ENCODE measurements around the gene CCDC69. TPM values are rescaled to one million over a fixed set of nuclear protein-coding genes. Genes with fewer than 3 reads are reported as not detected.

The CCDC69 gene, protein sequence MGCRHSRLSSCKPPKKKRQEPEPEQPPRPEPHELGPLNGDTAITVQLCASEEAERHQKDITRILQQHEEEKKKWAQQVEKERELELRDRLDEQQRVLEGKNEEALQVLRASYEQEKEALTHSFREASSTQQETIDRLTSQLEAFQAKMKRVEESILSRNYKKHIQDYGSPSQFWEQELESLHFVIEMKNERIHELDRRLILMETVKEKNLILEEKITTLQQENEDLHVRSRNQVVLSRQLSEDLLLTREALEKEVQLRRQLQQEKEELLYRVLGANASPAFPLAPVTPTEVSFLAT
- total RNA-seq (2012; rRNA removed): 1.3 and 1.5 TPM in 2 replicates

DNA sequence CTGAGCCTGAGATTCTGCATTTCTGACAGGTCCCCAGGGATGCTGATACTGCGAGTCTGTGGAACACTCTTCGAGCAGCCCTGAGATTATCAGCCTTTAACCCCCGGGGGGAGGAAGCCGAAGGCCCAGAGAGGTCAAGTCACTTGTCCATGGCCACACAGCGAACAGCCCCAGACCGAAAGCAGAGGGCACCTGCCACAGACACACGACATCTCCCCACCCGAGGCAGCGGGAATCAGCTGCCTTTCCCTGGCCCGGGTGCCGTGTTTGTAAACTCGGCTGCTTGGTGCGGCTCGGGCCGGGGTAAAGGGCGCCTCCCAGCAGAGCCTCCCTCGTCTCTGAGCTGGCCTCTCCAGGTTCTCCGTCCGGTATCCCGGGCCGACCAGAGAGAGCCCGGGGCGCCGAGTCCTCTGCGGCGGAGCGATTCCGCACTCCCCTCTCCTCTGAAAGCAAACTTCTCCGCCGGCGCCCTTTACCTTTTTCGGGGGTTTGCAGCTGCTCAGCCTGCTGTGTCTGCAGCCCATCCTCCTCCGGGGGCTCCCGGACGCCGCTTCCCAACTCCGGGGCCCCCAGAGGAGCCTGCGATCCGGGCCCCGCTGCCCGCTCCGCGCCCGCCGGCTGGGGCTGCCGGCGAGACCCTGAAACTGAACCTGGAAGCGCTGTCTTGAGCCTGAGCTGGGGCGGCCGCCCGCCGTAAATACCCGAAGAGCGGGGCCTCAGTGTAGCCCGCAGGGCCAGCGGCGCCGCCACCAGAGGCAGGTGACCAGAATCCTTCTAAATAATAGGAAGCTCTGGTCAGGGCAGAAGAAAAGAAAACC, at the start of gene CCDC69:
Gene CCDC69, minus strand, starts transcription at position 646 of the 818 bp plus-strand sequence. Its CDS starts 122 bp downstream, at position 524.
- Histone ChIP-seq H3K4me1 (ENCODE audit: control insufficient read depth, insufficient read depth, low read length) (peaks cover 3% of the 10 kb centered on the region), H3K9ac (ENCODE audit: low read depth, low read length) (peak within 1 kb of the TSS; percentile 58), H3K36me3 (ENCODE audit: insufficient read depth, low read length) (no peaks in the 10 kb centered on the region), H3K4me2 (ENCODE audit: low read length) (peak within 1 kb of the TSS; percentile 92), H3K27me3 (ENCODE audit: control insufficient read depth, insufficient read depth, low read length) (peaks cover 6% of the 10 kb centered on the region), H3K4me3 (ENCODE audit: low read length) (peak within 1 kb of the TSS; percentile 78), H3K9me3 (replicated peaks; ENCODE audit: low read length) (no peaks in the 10 kb centered on the region)

DNA sequence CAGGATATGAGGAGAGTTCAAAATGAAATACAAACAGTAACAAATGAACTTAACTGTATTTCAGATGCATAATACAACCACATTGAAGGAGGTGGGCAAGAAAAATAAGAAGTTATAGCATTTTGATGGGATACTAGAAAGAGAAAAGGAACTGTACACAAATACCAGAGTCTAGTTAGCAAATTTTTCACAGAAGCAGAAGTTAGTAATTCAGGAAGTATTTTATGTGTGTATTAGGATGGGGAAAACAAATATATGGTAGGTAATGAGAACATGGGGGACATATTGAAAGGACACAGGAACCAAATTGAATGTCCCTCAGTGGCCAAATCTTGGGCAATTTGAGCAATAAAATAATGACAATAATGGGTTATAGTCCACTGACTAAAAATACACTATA, 47.4 kb upstream of the CCDC69 start:
- Histone ChIP-seq H3K4me2 (ENCODE audit: low read length) (no peak overlapping the region), H3K36me3 (ENCODE audit: insufficient read depth, low read length) (peaks cover 13% of the 10 kb centered on the region), H3K4me3 (ENCODE audit: low read length) (no peak overlapping the region), H3K4me1 (ENCODE audit: control insufficient read depth, insufficient read depth, low read length) (no peaks in the 10 kb centered on the region), H3K27me3 (ENCODE audit: control insufficient read depth, insufficient read depth, low read length) (peaks cover 6% of the 10 kb centered on the region), H3K9me3 (replicated peaks; ENCODE audit: low read length) (no peaks in the 10 kb centered on the region), H3K9ac (ENCODE audit: low read depth, low read length) (no peak overlapping the region)

DNA sequence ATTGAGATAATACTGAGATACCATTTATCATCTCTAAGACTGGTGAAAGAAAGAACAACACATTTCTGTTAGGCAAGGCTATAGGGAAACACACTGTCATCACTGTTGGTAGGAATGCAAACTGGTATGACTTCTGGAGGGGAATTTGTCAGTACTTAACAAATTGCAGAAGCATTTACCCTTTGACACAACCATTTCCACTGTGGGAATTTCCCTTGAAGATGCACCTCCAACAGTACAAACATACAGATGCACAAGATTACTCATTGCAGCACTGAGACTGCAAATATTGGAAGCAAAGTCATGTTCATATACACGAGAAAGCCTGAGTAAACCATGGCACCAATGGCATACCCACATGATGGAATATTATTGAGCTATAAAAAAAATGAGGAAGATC, 46.7 kb upstream of the CCDC69 start:
- H3K4me2 ChIP-seq (ENCODE audit: low read length): no peak overlapping the region
- no peaks in the 10 kb centered on the region for H3K9me3 ChIP-seq (replicated peaks; ENCODE audit: low read length)
- no peaks in the 10 kb centered on the region for H3K4me1 ChIP-seq (ENCODE audit: control insufficient read depth, insufficient read depth, low read length)
- H3K9ac ChIP-seq (ENCODE audit: low read depth, low read length): no peak overlapping the region
- peaks cover 13% of the 10 kb centered on the region for H3K36me3 ChIP-seq (ENCODE audit: insufficient read depth, low read length)
- peaks cover 6% of the 10 kb centered on the region for H3K27me3 ChIP-seq (ENCODE audit: control insufficient read depth, insufficient read depth, low read length)
- no peak overlapping the region for H3K4me3 ChIP-seq (ENCODE audit: low read length)

DNA sequence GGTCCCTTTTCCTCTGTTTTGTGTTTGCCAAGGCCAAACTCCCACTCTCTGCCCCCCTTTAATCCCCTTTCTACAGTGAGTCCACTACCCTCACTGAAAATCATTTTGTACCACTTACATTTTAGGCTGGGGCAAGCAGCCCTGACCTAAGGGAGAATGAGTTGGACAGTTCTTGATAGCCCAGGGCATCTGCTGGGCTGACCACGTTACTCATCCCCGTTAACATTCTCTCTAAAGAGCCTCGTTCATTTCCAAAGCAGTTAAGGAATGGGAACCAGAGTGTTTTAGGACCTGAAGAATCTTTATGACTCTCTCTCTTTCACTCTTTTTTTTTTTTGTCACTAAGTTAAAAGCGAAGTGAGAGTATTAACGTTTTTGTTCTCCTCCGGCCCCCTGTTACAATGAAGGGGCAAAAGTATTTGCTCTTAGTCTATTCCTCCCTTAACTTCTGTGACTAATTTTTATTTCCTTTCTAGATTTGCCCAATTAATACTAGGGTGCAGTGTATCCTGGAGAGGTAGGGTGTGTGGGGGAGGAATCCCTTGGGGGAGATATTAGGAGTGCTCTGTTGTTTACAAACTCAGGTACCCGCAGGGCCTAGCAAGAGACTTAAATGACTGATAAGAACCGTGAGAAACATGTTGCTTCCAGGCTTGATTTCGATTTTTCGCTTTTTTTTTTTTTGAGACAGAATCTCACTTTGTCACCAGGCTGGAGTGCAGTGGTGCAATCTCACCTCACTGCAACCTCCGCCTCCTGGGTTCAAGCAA, 43.8 kb upstream of the CCDC69 start:
- Histone ChIP-seq H3K36me3 (ENCODE audit: insufficient read depth, low read length) (peaks cover 13% of the 10 kb centered on the region), H3K4me1 (ENCODE audit: control insufficient read depth, insufficient read depth, low read length) (peaks cover 13% of the 10 kb centered on the region), H3K9me3 (replicated peaks; ENCODE audit: low read length) (no peaks in the 10 kb centered on the region), H3K9ac (ENCODE audit: low read depth, low read length) (no peak overlapping the region), H3K4me2 (ENCODE audit: low read length) (no peak overlapping the region), H3K4me3 (ENCODE audit: low read length) (no peak overlapping the region), H3K27me3 (ENCODE audit: control insufficient read depth, insufficient read depth, low read length) (no peaks in the 10 kb centered on the region)

DNA sequence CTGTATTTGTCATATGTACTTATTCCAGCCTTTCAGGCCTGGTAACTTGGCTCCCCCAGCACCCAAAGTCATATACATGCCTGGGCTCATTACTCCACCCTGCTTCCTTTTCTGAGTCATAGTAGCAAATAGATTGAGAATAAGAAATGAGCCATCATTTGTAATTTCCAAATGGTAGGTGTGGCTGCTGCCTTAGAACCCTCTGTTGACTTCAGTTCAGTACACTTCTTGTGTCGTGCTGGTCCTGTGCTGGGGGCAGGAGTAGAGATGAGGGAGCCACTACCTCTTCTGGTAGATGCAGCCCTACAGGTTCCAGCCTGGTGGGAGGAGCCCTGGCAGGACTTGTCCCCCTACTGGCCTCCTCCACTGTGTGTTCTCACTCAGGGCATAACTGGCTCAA, 40.2 kb upstream of the CCDC69 start:
- H3K27me3 ChIP-seq (ENCODE audit: control insufficient read depth, insufficient read depth, low read length): no peaks in the 10 kb centered on the region
- H3K4me2 ChIP-seq (ENCODE audit: low read length): no peak overlapping the region
- peaks cover 13% of the 10 kb centered on the region for H3K4me1 ChIP-seq (ENCODE audit: control insufficient read depth, insufficient read depth, low read length)
- H3K9ac ChIP-seq (ENCODE audit: low read depth, low read length): no peak overlapping the region
- H3K4me3 ChIP-seq (ENCODE audit: low read length): no peak overlapping the region
- no peaks in the 10 kb centered on the region for H3K9me3 ChIP-seq (replicated peaks; ENCODE audit: low read length)
- H3K36me3 ChIP-seq (ENCODE audit: insufficient read depth, low read length): peaks cover 13% of the 10 kb centered on the region

DNA sequence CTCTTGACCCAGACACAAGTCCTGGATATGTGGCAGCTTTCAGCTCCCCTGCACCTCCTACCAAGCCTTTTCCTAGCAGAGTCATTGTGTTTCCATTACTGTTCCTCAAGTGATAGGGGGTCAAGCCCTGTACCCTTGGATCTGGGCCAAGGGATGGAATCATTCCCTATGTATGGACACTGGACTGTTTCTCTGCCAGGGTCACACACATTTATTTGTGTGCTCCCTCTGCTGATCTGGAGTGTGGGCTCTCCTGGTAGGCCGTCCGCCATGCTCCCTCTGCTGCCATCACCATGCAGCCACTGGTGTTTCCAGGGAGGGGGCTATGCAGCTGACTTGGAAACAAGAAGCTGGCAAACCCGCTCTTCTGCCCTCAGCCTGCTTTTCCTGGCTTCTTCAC, 38.6 kb upstream of the CCDC69 start:
- Histone ChIP-seq H3K27me3 (ENCODE audit: control insufficient read depth, insufficient read depth, low read length) (no peaks in the 10 kb centered on the region), H3K9me3 (replicated peaks; ENCODE audit: low read length) (no peaks in the 10 kb centered on the region), H3K4me1 (ENCODE audit: control insufficient read depth, insufficient read depth, low read length) (peaks cover 13% of the 10 kb centered on the region), H3K4me2 (ENCODE audit: low read length) (no peak overlapping the region), H3K36me3 (ENCODE audit: insufficient read depth, low read length) (peaks cover 10% of the 10 kb centered on the region), H3K4me3 (ENCODE audit: low read length) (no peak overlapping the region), H3K9ac (ENCODE audit: low read depth, low read length) (no peak overlapping the region)

DNA sequence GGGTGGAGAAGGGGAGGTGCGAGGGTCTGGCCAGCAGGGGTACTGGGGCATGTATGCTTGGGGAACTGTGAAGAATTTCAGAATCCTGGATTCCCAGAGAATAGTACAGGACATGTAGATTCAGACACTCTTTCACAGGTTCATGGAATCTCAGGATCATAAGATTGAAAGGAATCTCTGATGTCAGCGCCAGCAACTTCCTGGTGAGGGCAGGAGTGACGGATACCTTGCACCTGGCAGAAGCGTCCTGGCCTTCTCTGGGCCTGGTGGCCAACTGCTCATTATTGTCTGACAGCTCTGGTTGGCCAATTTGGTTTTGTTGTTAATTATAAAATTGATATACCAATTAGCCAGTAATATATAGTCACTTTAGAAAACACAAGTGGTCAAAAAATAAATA, 36.0 kb upstream of the CCDC69 start:
- no peaks in the 10 kb centered on the region for H3K36me3 ChIP-seq (ENCODE audit: insufficient read depth, low read length)
- H3K9me3 ChIP-seq (replicated peaks; ENCODE audit: low read length): no peaks in the 10 kb centered on the region
- H3K4me2 ChIP-seq (ENCODE audit: low read length): no peak overlapping the region
- peaks cover 13% of the 10 kb centered on the region for H3K4me1 ChIP-seq (ENCODE audit: control insufficient read depth, insufficient read depth, low read length)
- no peak overlapping the region for H3K4me3 ChIP-seq (ENCODE audit: low read length)
- H3K9ac ChIP-seq (ENCODE audit: low read depth, low read length): no peak overlapping the region
- H3K27me3 ChIP-seq (ENCODE audit: control insufficient read depth, insufficient read depth, low read length): no peaks in the 10 kb centered on the region

DNA sequence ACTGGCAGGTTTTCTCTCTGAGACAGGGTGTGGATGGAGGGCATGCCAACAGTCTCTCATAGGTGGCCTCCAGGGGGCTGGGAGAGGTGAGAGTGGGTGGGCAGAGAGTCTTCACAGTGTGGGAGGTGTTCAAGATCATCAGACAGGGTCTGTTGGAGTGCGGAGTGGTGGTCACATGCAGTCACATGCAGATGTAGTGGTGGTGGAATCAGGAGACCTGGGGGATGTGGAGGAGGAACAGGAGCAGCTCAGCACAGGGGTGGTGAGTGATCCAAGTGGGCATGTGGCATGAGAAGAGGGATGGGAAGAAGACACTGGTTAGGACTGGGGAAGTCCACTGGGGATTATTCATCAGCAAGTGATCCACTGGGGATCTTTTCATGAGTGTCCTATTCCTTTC, 34.9 kb upstream of the CCDC69 start:
- H3K4me3 ChIP-seq (ENCODE audit: low read length): no peak overlapping the region
- H3K27me3 ChIP-seq (ENCODE audit: control insufficient read depth, insufficient read depth, low read length): no peaks in the 10 kb centered on the region
- no peak overlapping the region for H3K4me2 ChIP-seq (ENCODE audit: low read length)
- no peak overlapping the region for H3K9ac ChIP-seq (ENCODE audit: low read depth, low read length)
- H3K4me1 ChIP-seq (ENCODE audit: control insufficient read depth, insufficient read depth, low read length): peaks cover 11% of the 10 kb centered on the region
- no peaks in the 10 kb centered on the region for H3K36me3 ChIP-seq (ENCODE audit: insufficient read depth, low read length)
- no peaks in the 10 kb centered on the region for H3K9me3 ChIP-seq (replicated peaks; ENCODE audit: low read length)

DNA sequence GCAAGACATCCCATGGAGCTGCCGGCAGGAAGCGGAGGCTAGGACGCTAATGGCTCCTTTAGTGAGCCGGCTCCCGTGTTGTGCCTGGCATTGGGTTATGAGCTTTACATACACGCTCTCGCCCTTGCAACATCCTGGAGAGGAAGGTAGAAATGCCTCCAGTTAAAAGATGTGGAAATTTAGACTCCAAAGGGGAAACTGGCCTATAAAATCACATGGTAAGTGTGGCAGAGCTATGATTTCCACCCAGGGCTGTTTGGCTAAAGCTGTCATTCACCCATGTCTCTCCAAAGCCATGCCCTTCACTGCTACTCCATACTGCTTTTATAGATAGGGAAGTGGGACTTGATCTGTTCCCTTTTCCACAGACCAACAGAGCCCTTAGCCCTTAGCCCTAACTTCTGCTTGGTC, 34.3 kb upstream of the CCDC69 start:
- peaks cover 10% of the 10 kb centered on the region for H3K4me1 ChIP-seq (ENCODE audit: control insufficient read depth, insufficient read depth, low read length)
- H3K9me3 ChIP-seq (replicated peaks; ENCODE audit: low read length): no peaks in the 10 kb centered on the region
- H3K4me3 ChIP-seq (ENCODE audit: low read length): no peak overlapping the region
- no peaks in the 10 kb centered on the region for H3K27me3 ChIP-seq (ENCODE audit: control insufficient read depth, insufficient read depth, low read length)
- no peaks in the 10 kb centered on the region for H3K36me3 ChIP-seq (ENCODE audit: insufficient read depth, low read length)
- H3K4me2 ChIP-seq (ENCODE audit: low read length): no peak overlapping the region
- H3K9ac ChIP-seq (ENCODE audit: low read depth, low read length): no peak overlapping the region

DNA sequence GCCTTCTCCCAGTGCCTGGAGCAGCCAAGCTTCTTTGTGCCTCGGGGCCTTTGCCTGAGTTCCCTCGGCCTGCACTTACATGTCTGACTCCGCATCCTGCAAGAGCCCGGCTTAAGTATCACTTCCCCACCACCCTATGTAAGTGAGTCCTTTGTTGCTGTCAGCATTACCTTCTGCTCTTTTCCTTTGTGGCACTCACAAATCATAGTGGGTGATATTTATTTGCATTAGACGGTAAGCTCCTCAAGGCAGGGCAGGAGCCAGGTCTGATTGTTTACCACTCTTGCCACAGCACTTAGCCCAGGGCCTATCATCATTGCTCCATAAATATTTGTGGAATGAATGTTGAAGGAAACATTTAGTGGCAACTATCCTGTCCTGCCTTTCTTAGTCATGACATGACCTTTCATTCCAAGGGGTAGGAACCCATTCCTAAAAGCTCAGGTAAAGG, 33.9 kb upstream of the CCDC69 start:
- Histone ChIP-seq H3K36me3 (ENCODE audit: insufficient read depth, low read length) (no peaks in the 10 kb centered on the region), H3K4me2 (ENCODE audit: low read length) (no peak overlapping the region), H3K9me3 (replicated peaks; ENCODE audit: low read length) (no peaks in the 10 kb centered on the region), H3K27me3 (ENCODE audit: control insufficient read depth, insufficient read depth, low read length) (no peaks in the 10 kb centered on the region), H3K4me1 (ENCODE audit: control insufficient read depth, insufficient read depth, low read length) (peaks cover 10% of the 10 kb centered on the region), H3K4me3 (ENCODE audit: low read length) (no peak overlapping the region), H3K9ac (ENCODE audit: low read depth, low read length) (no peak overlapping the region)

DNA sequence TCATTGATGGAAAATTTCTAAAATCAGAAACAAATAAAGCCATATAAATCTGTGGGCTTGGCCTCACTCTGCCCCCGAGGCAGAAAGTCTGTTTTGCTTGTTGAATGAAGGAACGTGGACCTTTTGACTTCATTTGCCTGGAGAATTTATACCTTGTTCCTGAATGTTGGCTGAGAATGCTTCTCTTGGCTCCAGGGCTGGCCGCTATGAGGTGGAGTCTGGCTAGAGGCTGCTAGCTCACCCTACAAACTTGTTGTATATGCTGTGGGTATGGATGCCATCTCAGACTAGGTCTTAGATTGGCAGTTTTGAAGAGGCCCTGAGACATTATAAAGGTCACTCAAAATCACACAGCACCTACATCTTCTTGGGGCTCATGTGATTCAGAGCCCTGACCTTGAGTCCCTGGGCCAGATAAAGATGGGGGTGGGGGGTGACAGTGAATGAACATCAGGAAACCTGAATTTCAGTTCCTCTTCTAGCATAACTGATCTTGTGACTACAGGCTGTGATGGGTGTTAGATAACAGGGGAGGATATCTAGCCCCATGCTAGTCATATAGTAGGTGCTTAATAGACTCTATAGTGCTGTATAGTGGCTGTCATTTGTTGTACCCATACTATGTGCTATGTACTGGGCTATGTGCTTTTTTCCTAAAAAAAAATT, 31.9 kb upstream of the CCDC69 start:
- Histone ChIP-seq H3K4me3 (ENCODE audit: low read length) (no peak overlapping the region), H3K4me1 (ENCODE audit: control insufficient read depth, insufficient read depth, low read length) (peaks cover 10% of the 10 kb centered on the region), H3K9me3 (replicated peaks; ENCODE audit: low read length) (no peaks in the 10 kb centered on the region), H3K9ac (ENCODE audit: low read depth, low read length) (no peak overlapping the region), H3K4me2 (ENCODE audit: low read length) (no peak overlapping the region), H3K36me3 (ENCODE audit: insufficient read depth, low read length) (no peaks in the 10 kb centered on the region), H3K27me3 (ENCODE audit: control insufficient read depth, insufficient read depth, low read length) (no peaks in the 10 kb centered on the region)

Measured in skeletal muscle satellite cell (primary cell).